GM10248 (cell line): ENCODE measurements around the gene HAPLN2.

Experiments used
- CTCF ChIA-PET: fragments of 300-600 bp; sonication (Branson Sonifier 250); formaldehyde crosslinking; extraction: SDS; loops from one replicate; lab custom pipeline; 2021; ENCODE audit warnings: antibody characterized with exemption; lab: Yijun Ruan, JAX
- POLR2A ChIA-PET: fragments of 350-650 bp; sonication (Branson Sonifier 250); formaldehyde crosslinking; extraction: SDS; loops from one replicate; lab custom pipeline; 2020; ENCODE audit warnings: antibody characterized with exemption; lab: Yijun Ruan, JAX
- DNase-seq: peaks from one replicate; pipeline ENCODE4 v3.0.0; 2012; ENCODE audit errors: extremely low spot score
- CTCF ChIP-seq: IDR thresholded peaks from 2 replicates; pipeline ENCODE4 v1.5.1; 2012; ENCODE audit warnings: mild to moderate bottlenecking, low read depth; ENCODE audit errors: extremely low read depth, missing control alignments, control extremely low read depth

Gene HAPLN2

GRCh38 chr1:156655904-156656516 lies 36.8 kb downstream of the HAPLN2 start:
- no peak for DNase-seq
- CTCF ChIA-PET = interaction anchor here (0.7 to 14.2 kb wide), 8 partner anchors 10 to 176 kb away, joined by 3 to 431 read pairs (median 5); partner anchors contain the start of genes BCAN, CRABP2, HAPLN2 and NES
- POLR2A ChIA-PET = no interaction called here
- no peak for TF ChIP-seq CTCF

- POLR2A ChIA-PET = no interaction called here
- CTCF ChIA-PET = interaction anchor here (0.7 to 14.2 kb wide), 19 partner anchors 9 to 234 kb away, joined by 3 to 431 read pairs (median 4); partner anchors contain the start of genes BCAN, CRABP2, HAPLN2 and ISG20L2
- peak; percentile 98 for TF ChIP-seq CTCF
- DNase-seq = peak; percentile 82
Measured at GRCh38 chr1:156656806-156657740, 37.9 kb downstream of the HAPLN2 start.

- no peak for TF ChIP-seq CTCF
- DNase-seq = no peak
- ChIA-PET POLR2A (no interaction called here), CTCF (interaction anchor here (0.6 to 14.2 kb wide), 18 partner anchors 9 to 233 kb away, joined by 3 to 431 read pairs (median 4); partner anchors contain the start of genes BCAN, CRABP2, HAPLN2 and ISG20L2)
Measured at GRCh38 chr1:156657741-156658319, 38.6 kb downstream of the HAPLN2 start.

GRCh38 chr1:156658496-156658895 lies 39.3 kb downstream of the HAPLN2 start:
- POLR2A ChIA-PET = no interaction called here
- no peak for TF ChIP-seq CTCF
- DNase-seq = no peak
- CTCF ChIA-PET = interaction anchor here (0.6 to 14.2 kb wide), 18 partner anchors 10 to 233 kb away, joined by 3 to 431 read pairs (median 4); partner anchors contain the start of genes BCAN, CRABP2, HAPLN2 and ISG20L2

GRCh38 chr1:156658945-156659574 lies 39.8 kb downstream of the HAPLN2 start:
- TF ChIP-seq CTCF = no peak
- ChIA-PET POLR2A (interaction anchor here (0.5 kb wide), 1 partner anchor 15 kb away, joined by 3 read pairs; no protein-coding TSS in a partner anchor), CTCF (interaction anchor here (0.7 to 14.2 kb wide), 35 partner anchors 9 to 243 kb away, joined by 3 to 431 read pairs (median 4); partner anchors contain the start of genes BCAN, CRABP2, GPATCH4 and HAPLN2)
- DNase-seq = no peak
